ENCODE data around the gene MREG.

- no peak for TF ChIP-seq CTCF (IDR thresholded peaks at IDR 0.05)
- TF ChIP-seq POLR2A (IDR thresholded peaks at IDR 0.05) = no peak
These were observed 8.6 kb upstream of the MREG start for GRCh38 chr2:216021768-216022565.
